ENCODE data around the gene SLC38A9. TPM values are rescaled to one million over a fixed set of nuclear protein-coding genes. Genes with fewer than 3 reads are reported as not detected.
"Not testable (repeated sequence)": the region's sequence is repeated elsewhere in the genome, so short reads cannot be mapped to it uniquely, and the experiment has no call there.

SLC38A9 gene
- polyA plus RNA-seq, 3 donors: 4.4 to 9.7 (median 5.5) TPM

- H3K27ac ChIP-seq (ENCODE audit: low read depth, low read length): no peak overlapping the region
- 45 to 70% (median 65%) methylated on average over 1 of the region's 1 CpG for WGBS, 3 donors
Measured at GRCh38 chr5:55714339-55714738, 2.2 kb upstream of the SLC38A9 start.

- WGBS, 3 donors: 76 to 81% (median 78%) methylated on average over 3 of the region's 3 CpGs
Measured at GRCh38 chr5:55713871-55714270, 1.7 kb upstream of the SLC38A9 start.

DNA sequence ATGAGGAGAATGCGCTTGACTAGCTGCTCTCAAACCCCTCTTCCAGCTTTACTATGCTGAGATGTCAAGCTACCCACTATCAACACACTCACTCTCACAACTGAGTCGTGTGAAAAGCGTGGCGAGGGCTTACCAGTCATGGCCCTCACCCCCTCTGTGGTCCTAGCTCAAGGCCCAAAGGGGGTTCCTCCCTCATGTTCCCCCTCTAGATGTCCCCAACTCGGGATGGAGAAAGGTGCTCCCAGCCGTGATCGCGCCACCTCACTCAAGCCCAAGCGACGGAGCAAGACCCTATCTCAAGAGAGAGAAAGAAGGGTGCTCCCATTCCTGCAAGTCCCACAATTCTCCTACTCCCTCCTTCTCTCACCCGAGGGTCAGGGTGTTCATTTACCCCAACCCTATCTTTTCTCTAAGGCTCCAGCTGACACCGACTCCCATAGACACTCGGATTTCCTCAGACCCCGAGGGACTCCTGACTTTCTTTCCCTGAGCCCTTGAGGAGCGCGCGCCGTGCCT lies 559 bp downstream of the SLC38A9 start:
- 8 to 11% (median 9%) methylated on average over 17 to 18 of the region's 18 CpGs for WGBS, 3 donors
- H3K27ac ChIP-seq (ENCODE audit: low read depth, low read length): no peak overlapping the region

More at GRCh38 chr5:55713871-55714270, 1.7 kb upstream of the SLC38A9 start:
- H3K27ac ChIP-seq (ENCODE audit: low read depth, low read length): no peak overlapping the region

- H3K27ac ChIP-seq (ENCODE audit: low read depth, low read length): no peak overlapping the region
Measured at GRCh38 chr5:55708732-55709131, 3.4 kb downstream of the SLC38A9 start.

- no peak overlapping the region for H3K27ac ChIP-seq (ENCODE audit: low read depth, low read length)
Measured at GRCh38 chr5:55706230-55706629, 5.9 kb downstream of the SLC38A9 start.

GRCh38 chr5:55702598-55703345 lies 9.4 kb downstream of the SLC38A9 start:
- no peak overlapping the region for H3K27ac ChIP-seq (ENCODE audit: low read depth, low read length)
- WGBS, 3 donors: 22 to 34% (median 30%) methylated on average over 1 of the region's 1 CpG

- WGBS, 3 donors: 91 to 95% (median 93%) methylated on average over 3 of the region's 3 CpGs
Measured at GRCh38 chr5:55701462-55702103, 10.5 kb downstream of the SLC38A9 start.

DNA sequence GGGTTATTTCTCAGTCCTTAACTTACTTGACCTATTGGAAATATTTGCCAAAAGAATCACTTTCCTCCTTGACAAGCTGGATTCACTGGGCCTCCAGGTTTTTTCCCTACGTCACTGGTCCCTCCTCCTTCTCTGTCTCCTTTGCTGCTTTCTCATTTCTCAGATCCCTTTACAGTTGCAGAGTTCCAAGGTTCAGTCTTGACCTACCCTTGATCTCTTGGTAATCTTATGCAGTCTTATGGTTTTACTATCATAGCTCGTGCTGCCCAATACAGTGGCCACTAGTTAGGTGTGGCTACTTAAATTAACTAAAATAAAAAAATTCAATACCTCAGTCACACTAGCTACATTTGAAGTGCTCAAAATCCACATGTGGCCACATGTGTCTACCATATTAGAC lies 11.4 kb downstream of the SLC38A9 start:
- 77 to 90% (median 85%) methylated on average over 1 to 2 of the region's 2 CpGs for WGBS, 3 donors
- H3K27ac ChIP-seq (ENCODE audit: low read depth, low read length): no peak overlapping the region

More at GRCh38 chr5:55701462-55702103, 10.5 kb downstream of the SLC38A9 start:
- H3K27ac ChIP-seq (ENCODE audit: low read depth, low read length): no peak overlapping the region

DNA sequence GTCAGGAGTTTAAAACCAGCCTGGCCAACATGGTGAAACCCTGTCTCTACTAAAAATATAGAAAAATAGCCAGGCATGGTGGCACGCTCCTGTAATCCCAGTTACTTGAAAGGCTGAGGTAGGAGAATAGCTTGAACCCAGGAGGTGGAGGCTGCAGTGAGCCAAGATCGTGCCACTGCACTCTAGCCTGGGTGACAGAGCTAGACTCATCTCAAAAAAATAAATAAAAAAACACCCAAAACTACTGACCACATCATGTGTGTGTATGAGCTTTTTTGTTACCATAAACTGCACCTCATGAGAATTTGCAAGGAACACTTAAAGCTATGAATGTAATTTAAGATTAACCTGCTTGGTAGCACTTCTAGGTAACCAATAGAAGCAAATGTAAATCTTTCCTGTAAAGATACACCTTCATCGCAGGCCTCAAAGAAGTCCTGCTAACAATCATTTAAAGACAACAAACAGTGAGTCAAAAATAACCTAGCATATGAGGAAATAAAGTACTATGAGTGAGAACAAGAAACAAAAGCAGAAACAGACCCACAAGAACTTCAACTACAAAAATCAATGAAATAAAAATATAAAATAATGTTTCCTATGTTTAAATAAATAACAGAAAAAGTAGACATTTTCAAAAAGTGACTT lies 13.0 kb downstream of the SLC38A9 start:
- H3K27ac ChIP-seq (ENCODE audit: low read depth, low read length): no peak overlapping the region
- 81 to 95% (median 87%) methylated on average over 3 of the region's 3 CpGs for WGBS, 3 donors

DNA sequence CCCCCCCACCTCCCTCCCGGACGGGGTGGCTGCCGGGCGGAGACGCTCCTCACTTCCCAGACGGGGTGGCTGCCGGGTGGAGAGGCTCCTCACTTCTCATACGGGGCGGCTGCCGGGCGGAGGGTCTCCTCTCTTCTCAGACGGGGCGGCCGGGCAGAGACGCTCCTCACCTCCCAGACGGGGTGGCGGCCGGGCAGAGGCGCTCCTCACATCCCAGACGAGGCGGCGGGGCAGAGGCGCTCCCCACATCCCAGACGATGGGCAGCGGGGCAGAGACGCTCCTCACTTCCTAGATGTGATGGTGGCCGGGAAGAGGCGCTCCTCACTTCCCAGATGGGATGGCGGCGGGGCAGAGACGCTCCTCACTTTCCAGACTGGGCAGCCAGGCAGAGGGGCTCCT lies 15.4 kb downstream of the SLC38A9 start:
- not testable (repeated sequence) for H3K27ac ChIP-seq (ENCODE audit: low read depth, low read length)
- 83 to 96% (median 95%) methylated on average over 8 to 23 of the region's 31 CpGs for WGBS, 3 donors

DNA sequence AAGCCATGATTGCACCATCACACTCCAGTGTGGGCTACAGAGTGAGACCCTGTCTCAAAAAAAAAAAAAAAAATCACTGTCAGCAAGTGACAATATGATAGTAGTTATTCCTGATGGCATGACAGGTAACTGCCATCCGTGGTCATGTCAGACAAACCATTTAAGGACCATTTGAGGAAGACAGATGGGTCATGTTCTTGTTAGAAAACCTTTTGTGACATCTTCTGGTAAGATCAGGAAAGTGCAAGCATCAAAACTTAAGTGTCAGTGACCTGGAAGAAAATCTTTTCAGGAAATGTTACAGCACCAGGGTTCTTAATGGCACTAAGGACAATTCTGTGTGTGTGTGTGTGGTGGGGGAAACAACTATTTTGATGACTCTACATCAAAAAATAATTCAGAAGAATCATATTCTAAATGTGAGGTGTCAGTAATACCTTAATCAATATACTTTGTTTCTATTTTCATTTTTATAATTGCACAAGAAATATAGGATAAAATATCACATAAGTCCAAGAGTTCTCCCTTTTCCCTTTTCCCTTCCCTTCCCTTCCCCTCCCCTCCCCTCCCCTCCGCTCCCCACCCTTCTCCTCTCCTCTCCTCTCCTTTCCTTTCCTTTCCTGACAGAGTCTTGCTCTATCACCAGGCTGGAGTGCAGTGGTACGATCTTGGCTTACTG lies 17.8 kb downstream of the SLC38A9 start:
- no peak overlapping the region for H3K27ac ChIP-seq (ENCODE audit: low read depth, low read length)
- WGBS, 3 donors: 70 to 80% (median 74%) methylated on average over 3 of the region's 3 CpGs

- 15 to 76% (median 72%) methylated on average over 1 of the region's 1 CpG for WGBS, 3 donors
Measured at GRCh38 chr5:55692509-55692908, 19.6 kb downstream of the SLC38A9 start.

DNA sequence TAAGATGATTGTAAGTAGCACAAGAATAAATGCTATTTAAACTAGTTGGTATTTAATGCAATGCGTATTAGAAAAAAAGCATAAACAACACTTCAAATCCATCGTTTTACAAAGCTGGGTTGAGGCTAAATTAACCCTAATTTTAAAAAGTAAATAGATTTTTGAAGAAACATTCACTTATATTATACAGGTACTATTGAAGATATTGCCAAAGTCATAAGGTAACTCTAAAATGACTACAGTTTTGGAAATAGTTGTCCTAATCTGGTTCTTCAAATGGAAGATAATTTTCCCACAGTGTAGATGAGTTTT lies 20.1 kb downstream of the SLC38A9 start:
- 72 to 86% (median 79%) methylated on average over 2 of the region's 2 CpGs for WGBS, 3 donors
- no peak overlapping the region for H3K27ac ChIP-seq (ENCODE audit: low read depth, low read length)

More at GRCh38 chr5:55692509-55692908, 19.6 kb downstream of the SLC38A9 start:
- no peak overlapping the region for H3K27ac ChIP-seq (ENCODE audit: low read depth, low read length)

- no peak overlapping the region for H3K27ac ChIP-seq (ENCODE audit: low read depth, low read length)
Measured at GRCh38 chr5:55691265-55692105, 20.6 kb downstream of the SLC38A9 start.

DNA sequence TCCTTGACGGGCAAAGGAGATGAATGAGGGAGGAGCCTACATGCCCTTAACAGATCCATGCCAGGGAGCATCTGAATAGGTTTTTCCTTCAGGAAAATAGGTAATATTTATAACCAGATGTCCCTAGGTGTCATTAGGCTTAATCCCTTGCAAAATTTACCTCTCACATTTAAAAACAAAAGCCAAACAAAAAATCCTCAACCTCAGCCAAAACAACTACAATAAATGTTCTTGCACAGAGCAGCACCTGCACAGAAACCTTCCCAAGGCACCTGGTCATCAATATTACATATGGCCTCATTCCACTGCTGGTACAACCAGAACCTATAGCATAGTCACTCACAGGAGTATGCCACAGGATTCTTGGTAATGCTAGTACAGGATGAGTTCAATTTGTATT lies 30.1 kb downstream of the SLC38A9 start:
- H3K27ac ChIP-seq (ENCODE audit: low read depth, low read length): no peak overlapping the region
- WGBS, 3 donors: 85 to 94% (median 86%) methylated on average over 1 of the region's 1 CpG

More at GRCh38 chr5:55691265-55692105, 20.6 kb downstream of the SLC38A9 start:
- 37 to 48% (median 38%) methylated on average over 2 of the region's 2 CpGs for WGBS, 3 donors

DNA sequence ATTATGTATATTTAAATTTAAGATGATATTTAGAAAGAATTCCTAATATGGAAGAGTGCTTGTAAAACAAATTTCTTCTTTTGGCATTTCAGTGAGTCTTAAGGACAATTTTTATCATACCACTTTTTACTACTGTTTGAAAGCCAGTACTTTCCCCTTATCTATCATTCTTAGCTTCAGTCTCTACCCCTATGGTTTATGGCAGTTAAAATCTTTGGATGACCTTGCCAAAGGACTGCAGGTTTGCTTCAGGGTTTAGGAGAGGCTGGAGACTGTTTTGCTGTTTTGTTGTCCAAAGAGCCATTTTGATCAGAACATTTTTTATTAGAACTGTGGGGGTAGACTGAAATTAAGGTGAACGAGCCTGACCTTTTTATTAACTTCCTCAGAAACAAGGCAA lies 30.8 kb downstream of the SLC38A9 start:
- no peak overlapping the region for H3K27ac ChIP-seq (ENCODE audit: low read depth, low read length)
- WGBS, 3 donors: 78 to 86% (median 84%) methylated on average over 1 of the region's 1 CpG

GRCh38 chr5:55680353-55680752 lies 31.8 kb downstream of the SLC38A9 start:
- no peak overlapping the region for H3K27ac ChIP-seq (ENCODE audit: low read depth, low read length)
- 66 to 88% (median 71%) methylated on average over 2 of the region's 2 CpGs for WGBS, 3 donors

DNA sequence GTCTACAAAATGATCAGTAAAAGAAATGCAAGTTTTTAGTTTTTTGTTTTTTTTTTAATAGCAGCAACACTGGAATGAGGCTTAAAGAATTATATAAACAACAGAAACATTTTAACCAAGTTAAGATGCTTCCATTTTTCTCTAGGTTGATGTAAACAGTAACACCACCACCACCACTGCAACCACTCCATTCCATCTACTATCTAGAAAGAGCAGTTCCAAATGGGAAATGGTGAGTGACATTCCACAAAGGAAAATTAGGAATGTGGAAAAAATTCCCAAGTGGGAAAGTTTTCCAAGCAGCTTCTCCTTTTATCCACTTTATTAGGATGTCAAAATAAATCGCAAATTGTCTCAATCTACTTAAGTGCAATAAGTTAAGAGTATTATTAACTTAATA lies 32.6 kb downstream of the SLC38A9 start:
- no peak overlapping the region for H3K27ac ChIP-seq (ENCODE audit: low read depth, low read length)

More for the DNA sequence above, 32.6 kb downstream of the SLC38A9 start:
- WGBS, 3 donors: 0 to 60% (median 39%) methylated on average over 1 of the region's 1 CpG
